ENCODE results near the gene AATF.

- TF ChIP-seq CTCF (IDR thresholded peaks at IDR 0.05; ENCODE audit: low read depth, low read length) (no peak), POLR2A (IDR thresholded peaks at IDR 0.05; ENCODE audit: extremely low read depth, insufficient read length) (no peak)
Observed at GRCh38 chr17:36993227-36993626, 44.5 kb downstream of the AATF start.

Data from NB4 (cell line).